ENCODE measurements around the gene MAN2A1.
"Not testable (repeated sequence)": the region's sequence is repeated elsewhere in the genome, so short reads cannot be mapped to it uniquely, and the experiment has no call there.

- not testable (repeated sequence) for TF ChIP-seq CTCF (conservative IDR thresholded peaks at IDR 0.05 in 1 of 2, IDR thresholded peaks at IDR 0.05 in 1 of 2; ENCODE audit: low read depth in 1 of 2, low read length in 2 of 2); EZH2 (IDR thresholded peaks at IDR 0.05; ENCODE audit: low read length, missing control alignments)
Observed at GRCh38 chr5:109893271-109893670, 203.5 kb downstream of the MAN2A1 start.

All from fibroblast of lung (primary cell).